OCI-LY3 (cell line): ENCODE results near the gene REM1.

Experiments used
- EZH2phosphoT487 ChIP-seq: fragments of 200-600 bp; shearing (Covaris generic); IDR thresholded peaks from 2 replicates; pipeline ENCODE4 v1.6.1; 2018; ENCODE audit warnings: antibody characterized with exemption, mixed run types, low read depth
- TF ChIP-seq, protein P1 (sequence below): fragments of 200-600, 300-600 bp; sonication (generic); IDR thresholded peaks from 2 replicates; pipeline ENCODE4 v1.5.1; 2014; ENCODE audit warnings: antibody characterized with exemption, low read length, low read depth

GRCh38 chr20:31522731-31523130 is 47.6 kb downstream of the REM1 start:
- TF ChIP-seq, protein P1, sequence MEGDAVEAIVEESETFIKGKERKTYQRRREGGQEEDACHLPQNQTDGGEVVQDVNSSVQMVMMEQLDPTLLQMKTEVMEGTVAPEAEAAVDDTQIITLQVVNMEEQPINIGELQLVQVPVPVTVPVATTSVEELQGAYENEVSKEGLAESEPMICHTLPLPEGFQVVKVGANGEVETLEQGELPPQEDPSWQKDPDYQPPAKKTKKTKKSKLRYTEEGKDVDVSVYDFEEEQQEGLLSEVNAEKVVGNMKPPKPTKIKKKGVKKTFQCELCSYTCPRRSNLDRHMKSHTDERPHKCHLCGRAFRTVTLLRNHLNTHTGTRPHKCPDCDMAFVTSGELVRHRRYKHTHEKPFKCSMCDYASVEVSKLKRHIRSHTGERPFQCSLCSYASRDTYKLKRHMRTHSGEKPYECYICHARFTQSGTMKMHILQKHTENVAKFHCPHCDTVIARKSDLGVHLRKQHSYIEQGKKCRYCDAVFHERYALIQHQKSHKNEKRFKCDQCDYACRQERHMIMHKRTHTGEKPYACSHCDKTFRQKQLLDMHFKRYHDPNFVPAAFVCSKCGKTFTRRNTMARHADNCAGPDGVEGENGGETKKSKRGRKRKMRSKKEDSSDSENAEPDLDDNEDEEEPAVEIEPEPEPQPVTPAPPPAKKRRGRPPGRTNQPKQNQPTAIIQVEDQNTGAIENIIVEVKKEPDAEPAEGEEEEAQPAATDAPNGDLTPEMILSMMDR, result no peak
- no peak for TF ChIP-seq EZH2phosphoT487
